ENCODE data around the gene DCAF12.

- TF ChIP-seq CTCF (IDR thresholded peaks at IDR 0.05) (no peak), EP300 (IDR thresholded peaks at IDR 0.05) (no peak)
Measured at GRCh38 chr9:34102796-34103195, 23.7 kb downstream of the DCAF12 start.
